ENCODE measurements around the gene MMADHC. TPM values are rescaled to one million over a fixed set of nuclear protein-coding genes. Genes with fewer than 3 reads are reported as not detected.

Gene MMADHC
- total and polyA plus RNA-seq, 9 of the 15 experiments (the other 6 are each of a cell fraction or from before 2014, with no cell fraction given): 187 to 850 (median 271) TPM

DNA sequence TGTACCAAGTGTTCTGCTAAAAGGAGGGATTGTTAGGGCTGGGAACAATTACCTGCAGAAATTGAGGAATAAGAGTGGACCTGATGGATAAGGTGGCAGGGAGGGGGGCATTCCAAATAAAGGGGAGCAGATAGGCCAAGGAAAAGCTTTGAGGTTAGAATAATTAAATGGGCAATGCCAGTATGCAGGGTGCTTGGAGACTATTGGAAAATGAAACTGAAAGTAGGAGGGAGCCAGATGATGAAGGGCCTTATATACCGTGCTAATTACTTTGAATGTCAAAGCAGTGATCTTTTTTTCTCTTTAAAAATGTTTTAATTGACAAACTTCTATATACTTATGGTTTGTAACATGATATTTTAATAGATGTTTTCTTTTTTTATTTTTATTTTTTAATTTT is 42.9 kb downstream of the MMADHC start:
- no peaks in the 10 kb centered on the region for H3K36me3 ChIP-seq (ENCODE audit: control insufficient read depth, insufficient read depth, low read length)
- DNase-seq (ENCODE audit: extremely low read depth in 1 of 4, low spot score in 3 of 4): no peak
- H3K27ac ChIP-seq (ENCODE audit: extremely low read depth, low read depth, low read length): no peak overlapping the region
- WGBS (ENCODE audit: insufficient coverage, low coverage, missing lambda C conversion rate): 0% methylated on average over 1 of the region's 1 CpG
- TF ChIP-seq, protein P1, sequence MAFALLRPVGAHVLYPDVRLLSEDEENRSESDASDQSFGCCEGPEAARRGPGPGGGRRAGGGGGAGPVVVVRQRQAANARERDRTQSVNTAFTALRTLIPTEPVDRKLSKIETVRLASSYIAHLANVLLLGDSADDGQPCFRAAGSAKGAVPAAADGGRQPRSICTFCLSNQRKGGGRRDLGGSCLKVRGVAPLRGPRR (CRISPR knock-in tag; IDR thresholded peaks at IDR 0.05): no peak
- no peak for TF ChIP-seq ZNF444 (CRISPR knock-in tag; IDR thresholded peaks at IDR 0.05)
- TF ChIP-seq FOXA1 (IDR thresholded peaks at IDR 0.05; ENCODE audit: borderline replicate concordance): no peak
- no peak for TF ChIP-seq PTRF (tag; IDR thresholded peaks at IDR 0.05)
- no peak for TF ChIP-seq FOXP1 (CRISPR knock-in tag; IDR thresholded peaks at IDR 0.05)
- H3K4me1 ChIP-seq (replicated peaks in 1 of 2; ENCODE audit: control insufficient read depth in 2 of 2, insufficient read depth in 2 of 2, low read length in 2 of 2): no peaks in the 10 kb centered on the region
- no peak overlapping the region for H3K4me2 ChIP-seq (ENCODE audit: insufficient read depth, low read length)
- no peak overlapping the region for H3K4me3 ChIP-seq
- no peaks in the 10 kb centered on the region for H4K20me1 ChIP-seq (replicated peaks; ENCODE audit: control insufficient read depth, insufficient read depth, low read length)
- ChIA-PET CTCF (ENCODE audit: low intra/inter-chr PET ratio) (no interaction called here), POLR2A (no interaction called here)
- FAIRE-seq: no peak
- no peaks in the 10 kb centered on the region for H3K27me3 ChIP-seq (ENCODE audit: control insufficient read depth in 2 of 2, insufficient read depth in 2 of 2, low read length in 2 of 2)
- no TSS peak for BruUV-seq (replicated peaks)
- in situ Hi-C loops (cut with MboI) (no loop called here), intact Hi-C loops (cut with micrococcal nuclease) (no loop called here)
- H2AFZ ChIP-seq (ENCODE audit: low read depth, low read length): no peak overlapping the region
- no peaks in the 10 kb centered on the region for H3K9me1 ChIP-seq (ENCODE audit: control insufficient read depth, insufficient read depth, low read length)
- no peak for ATAC-seq
- H3K9me3 ChIP-seq (replicated peaks; ENCODE audit: control insufficient read depth, insufficient read depth, low read depth, low read length): no peaks in the 10 kb centered on the region
- H3K9ac ChIP-seq (ENCODE audit: insufficient read depth in 1 of 2, low read depth in 2 of 2, low read length in 2 of 2): no peak overlapping the region
- H3K79me2 ChIP-seq (ENCODE audit: control insufficient read depth, insufficient read depth, low read length): no peaks in the 10 kb centered on the region

DNA sequence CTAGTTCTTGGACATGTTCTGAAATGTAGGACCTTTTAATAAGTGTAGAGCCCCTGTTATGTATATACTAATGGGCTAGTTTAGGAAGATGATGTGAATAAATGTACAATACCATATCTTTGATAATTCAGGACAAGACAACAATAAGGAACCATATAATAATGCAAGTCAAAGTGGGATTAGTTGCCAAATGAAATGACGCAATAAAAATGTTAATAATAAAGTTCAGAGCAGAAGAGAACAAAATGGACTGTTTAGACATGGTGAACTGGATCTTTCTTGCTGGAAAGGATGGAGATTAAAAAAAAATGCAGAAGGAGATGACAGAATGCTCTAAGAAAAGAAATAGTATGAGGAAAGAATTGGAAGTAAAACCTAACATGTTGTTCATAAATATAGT is 43.7 kb downstream of the MMADHC start:
- Histone ChIP-seq H3K4me1 (replicated peaks in 1 of 2; ENCODE audit: control insufficient read depth in 2 of 2, insufficient read depth in 2 of 2, low read length in 2 of 2) (no peaks in the 10 kb centered on the region), H3K27me3 (ENCODE audit: control insufficient read depth in 2 of 2, insufficient read depth in 2 of 2, low read length in 2 of 2) (no peaks in the 10 kb centered on the region), H3K79me2 (ENCODE audit: control insufficient read depth, insufficient read depth, low read length) (no peaks in the 10 kb centered on the region), H4K20me1 (replicated peaks; ENCODE audit: control insufficient read depth, insufficient read depth, low read length) (no peaks in the 10 kb centered on the region), H2AFZ (ENCODE audit: low read depth, low read length) (no peak overlapping the region), H3K4me3 (no peak overlapping the region), H3K36me3 (ENCODE audit: control insufficient read depth, insufficient read depth, low read length) (no peaks in the 10 kb centered on the region), H3K4me2 (ENCODE audit: insufficient read depth, low read length) (no peak overlapping the region), H3K9ac (ENCODE audit: insufficient read depth in 1 of 2, low read depth in 2 of 2, low read length in 2 of 2) (no peak overlapping the region), H3K27ac (ENCODE audit: extremely low read depth, low read depth, low read length) (no peak overlapping the region), H3K9me3 (replicated peaks; ENCODE audit: control insufficient read depth, insufficient read depth, low read depth, low read length) (no peaks in the 10 kb centered on the region), H3K9me1 (ENCODE audit: control insufficient read depth, insufficient read depth, low read length) (no peaks in the 10 kb centered on the region)
- no peak for ATAC-seq
- ChIA-PET POLR2A (no interaction called here), CTCF (ENCODE audit: low intra/inter-chr PET ratio) (no interaction called here)
- BruUV-seq (replicated peaks): no TSS peak
- WGBS (ENCODE audit: insufficient coverage, low coverage, missing lambda C conversion rate): 0% methylated on average over 1 of the region's 1 CpG
- no peak for FAIRE-seq
- no peak for DNase-seq (ENCODE audit: extremely low read depth in 1 of 4, low spot score in 3 of 4)
- intact Hi-C loops (cut with micrococcal nuclease): no loop called here
- in situ Hi-C loops (cut with MboI): no loop called here
- no peak for TF ChIP-seq PHF8 (IDR thresholded peaks at IDR 0.05; ENCODE audit: borderline replicate concordance, low read length)

Data from K562 (cell line).